Esophagus muscularis mucosa (tissue), 4 donors: ENCODE data around the gene SLC39A11. TPM values are rescaled to one million over a fixed set of nuclear protein-coding genes. Genes with fewer than 3 reads are reported as not detected.

Experiments
- DNase-seq: peaks from one replicate; pipeline ENCODE4 v3.0.0-alpha.2; 2017; ENCODE audit errors: extremely low spot score
- H3K27ac ChIP-seq, 4 donors: fragments of 200-600 bp; sonication (generic); replicated peaks in 1 of 4; 1 replicate in 3 of 4; 2 replicates in 1 of 4; pipeline ENCODE4 v1.5.1; 2016 to 2019; ENCODE audit warnings: mild to moderate bottlenecking in 1 of 4
- H3K27me3 ChIP-seq, 4 donors: fragments of 200-600 bp; sonication (generic); one replicate each; pipeline versions ENCODE4 v1.5.1 to v1.6.0; 2016 to 2019
- H3K36me3 ChIP-seq, 4 donors: fragments of 200-600 bp; sonication (generic); one replicate each; pipeline ENCODE4 v1.5.1; 2016 to 2019
- H3K4me1 ChIP-seq, 4 donors: fragments of 200-600 bp; sonication (generic); one replicate each; pipeline ENCODE4 v1.5.1; 2016 to 2019
- H3K4me3 ChIP-seq, 4 donors: fragments of 200-600 bp; sonication (generic); 1 replicate in 2 of 4; 2 replicates in 2 of 4; pipeline ENCODE4 v1.5.1; 2016 to 2019; ENCODE audit warnings: mild to moderate bottlenecking in 4 of 4, moderate library complexity in 1 of 4
- H3K9me3 ChIP-seq, 4 donors: fragments of 200-600 bp; sonication (generic); 1 replicate in 3 of 4; 2 replicates in 1 of 4; pipeline ENCODE4 v1.5.1; 2016 to 2019
- EP300 ChIP-seq: sonication (generic); formaldehyde crosslinking; IDR thresholded peaks from one replicate; pipeline ENCODE4 v1.6.1; 2017; ENCODE audit warnings: antibody characterized with exemption
- POLR2A ChIP-seq: fragments of 450-650 bp; IDR thresholded peaks from one replicate; pipeline ENCODE4 v1.6.1; 2017; ENCODE audit warnings: antibody characterized with exemption, moderate library complexity, mild to moderate bottlenecking, low read depth
- POLR2AphosphoS5 ChIP-seq, 2 donors: sonication (generic); formaldehyde crosslinking; IDR thresholded peaks; one replicate each; pipeline ENCODE4 v1.6.1; 2017; ENCODE audit warnings: antibody characterized with exemption in 2 of 2
- WGBS: methylation state at CpG from one replicate; pipeline ENCODE4 v1.1.5; 2018; 5-methylcytosine and 5-hydroxymethylcytosine counted together
- intact Hi-C: fragments of 100-400 bp; cut with DNase I; formaldehyde crosslinking; loops from one replicate; pipeline ENCODE4 v1.15.1; 2023
- total RNA-seq, 4 donors: library from RNA; depleted of rRNA; stranded (reverse); fragments of >200 nt; gene quantifications; one replicate each; pipeline versions ENCODE4 v1.1.0 to v1.2.1, GENCODE V29; 2016
- TF ChIP-seq, protein P1 (sequence below), 3 experiments: fragments of 200-600 bp in 2 of 3; fragments of 450-650 bp in 1 of 3; sonication (generic) in 2 of 3; IDR thresholded peaks; one replicate each; pipeline ENCODE4 v1.5.1; 2017 to 2019; ENCODE audit warnings: antibody characterized with exemption in 3 of 3, mild to moderate bottlenecking in 2 of 3, moderate library complexity in 1 of 3

The SLC39A11 gene
- total RNA-seq, 4 donors from 2014 or later: 7.5 to 20.2 (median 18.4) TPM

DNA sequence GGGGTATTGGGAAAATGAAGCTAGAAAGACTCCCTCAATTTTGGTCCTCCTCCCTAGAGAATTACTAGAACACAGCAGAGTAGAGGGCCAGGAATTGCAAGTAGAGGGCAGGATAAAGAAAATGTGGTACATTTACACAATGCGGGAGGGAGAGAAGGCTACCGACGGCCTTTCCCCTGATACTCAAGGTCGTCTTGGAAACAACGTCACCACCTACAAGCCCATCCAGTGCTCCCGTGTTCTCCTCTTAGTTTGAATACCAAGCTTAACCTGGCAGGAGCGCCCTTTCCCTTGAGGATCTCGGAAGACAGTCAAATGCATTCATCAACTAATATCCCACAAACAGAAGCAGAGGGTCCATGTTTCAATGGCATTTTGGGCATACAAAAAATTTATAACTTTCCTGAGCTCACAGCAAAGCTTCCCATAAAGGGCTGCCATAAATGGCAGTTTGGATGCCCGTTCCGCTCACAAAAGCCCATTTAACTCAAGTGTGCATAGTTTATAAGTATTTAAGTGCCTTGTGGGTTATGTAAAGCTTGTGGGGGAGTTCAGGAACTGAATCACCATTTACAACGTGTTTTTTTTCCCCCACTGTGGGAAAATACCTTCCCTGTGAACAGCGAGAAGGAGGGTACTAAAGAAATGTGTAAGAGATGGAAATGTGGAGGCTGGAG is 414.6 kb downstream of the SLC39A11 start:
- TF ChIP-seq, protein P1, sequence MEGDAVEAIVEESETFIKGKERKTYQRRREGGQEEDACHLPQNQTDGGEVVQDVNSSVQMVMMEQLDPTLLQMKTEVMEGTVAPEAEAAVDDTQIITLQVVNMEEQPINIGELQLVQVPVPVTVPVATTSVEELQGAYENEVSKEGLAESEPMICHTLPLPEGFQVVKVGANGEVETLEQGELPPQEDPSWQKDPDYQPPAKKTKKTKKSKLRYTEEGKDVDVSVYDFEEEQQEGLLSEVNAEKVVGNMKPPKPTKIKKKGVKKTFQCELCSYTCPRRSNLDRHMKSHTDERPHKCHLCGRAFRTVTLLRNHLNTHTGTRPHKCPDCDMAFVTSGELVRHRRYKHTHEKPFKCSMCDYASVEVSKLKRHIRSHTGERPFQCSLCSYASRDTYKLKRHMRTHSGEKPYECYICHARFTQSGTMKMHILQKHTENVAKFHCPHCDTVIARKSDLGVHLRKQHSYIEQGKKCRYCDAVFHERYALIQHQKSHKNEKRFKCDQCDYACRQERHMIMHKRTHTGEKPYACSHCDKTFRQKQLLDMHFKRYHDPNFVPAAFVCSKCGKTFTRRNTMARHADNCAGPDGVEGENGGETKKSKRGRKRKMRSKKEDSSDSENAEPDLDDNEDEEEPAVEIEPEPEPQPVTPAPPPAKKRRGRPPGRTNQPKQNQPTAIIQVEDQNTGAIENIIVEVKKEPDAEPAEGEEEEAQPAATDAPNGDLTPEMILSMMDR (IDR thresholded peaks at IDR 0.05): no peak
- WGBS: 86% methylated on average over 12 of the region's 12 CpGs
- Histone ChIP-seq H3K4me1 (no peaks in the 10 kb centered on the region), H3K9me3 (no peaks in the 10 kb centered on the region), H3K27me3 (no peaks in the 10 kb centered on the region), H3K4me3 (no peak overlapping the region), H3K36me3 (no peaks in the 10 kb centered on the region), H3K27ac (no peak overlapping the region)
- no peak for DNase-seq
- intact Hi-C loops: no loop called here

DNA sequence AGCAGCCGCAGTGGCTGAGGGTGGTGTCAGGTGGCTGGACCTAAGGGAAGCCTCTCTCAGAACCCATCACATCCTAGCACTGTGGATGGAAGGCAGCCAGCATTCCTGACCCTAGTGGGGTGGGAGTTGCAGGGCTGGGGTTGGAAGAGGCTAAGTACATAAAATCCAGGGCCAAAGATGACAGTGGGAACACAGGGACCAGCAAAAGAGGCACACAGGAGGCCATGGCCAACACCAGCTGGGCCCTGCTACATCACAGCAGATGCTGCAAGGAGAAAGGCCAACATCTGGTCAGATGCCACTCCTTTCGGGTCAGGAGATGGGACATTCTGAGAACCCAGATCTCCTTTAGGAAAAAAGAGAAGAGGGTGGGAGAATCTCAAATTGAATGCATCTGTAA is 415.4 kb downstream of the SLC39A11 start:
- no peaks in the 10 kb centered on the region for H3K36me3 ChIP-seq
- intact Hi-C loops: no loop called here
- no peak overlapping the region for H3K27ac ChIP-seq
- H3K27me3 ChIP-seq: no peaks in the 10 kb centered on the region
- H3K4me3 ChIP-seq: no peak overlapping the region
- DNase-seq: no peak
- no peaks in the 10 kb centered on the region for H3K9me3 ChIP-seq
- 88% methylated on average over 2 of the region's 2 CpGs for WGBS
- TF ChIP-seq POLR2AphosphoS5 (IDR thresholded peaks at IDR 0.05) (no peak), POLR2A (no peak)
- H3K4me1 ChIP-seq: no peaks in the 10 kb centered on the region

DNA sequence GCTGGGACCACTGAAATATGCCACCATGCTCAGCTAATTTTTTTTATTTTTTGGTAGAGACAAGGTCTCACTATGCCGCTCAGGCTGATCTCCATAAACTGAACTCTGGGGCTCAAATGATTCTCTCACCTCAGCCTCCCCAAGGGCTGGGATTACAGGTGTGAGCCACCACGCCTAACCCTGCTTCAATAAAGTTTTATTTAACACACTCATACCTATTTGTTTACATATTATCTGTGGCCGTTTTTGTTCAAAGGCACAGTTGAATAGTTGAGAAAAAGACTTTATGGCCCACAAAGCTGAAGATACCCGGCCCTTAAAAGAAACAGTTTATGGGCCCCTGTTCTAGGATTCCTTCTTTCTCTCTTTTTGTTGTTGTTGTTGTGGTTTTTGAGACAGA is 419.8 kb downstream of the SLC39A11 start:
- no peak for DNase-seq
- Histone ChIP-seq H3K36me3 (no peaks in the 10 kb centered on the region), H3K27me3 (no peaks in the 10 kb centered on the region), H3K9me3 (no peaks in the 10 kb centered on the region), H3K4me1 (no peaks in the 10 kb centered on the region), H3K4me3 (no peak overlapping the region), H3K27ac (no peak overlapping the region)
- TF ChIP-seq POLR2AphosphoS5 (IDR thresholded peaks at IDR 0.05) (no peak), EP300 (no peak), POLR2A (no peak)
- TF ChIP-seq, protein P1 (IDR thresholded peaks at IDR 0.05): no peak
- 94% methylated on average over 4 of the region's 4 CpGs for WGBS
- intact Hi-C loops: no loop called here

DNA sequence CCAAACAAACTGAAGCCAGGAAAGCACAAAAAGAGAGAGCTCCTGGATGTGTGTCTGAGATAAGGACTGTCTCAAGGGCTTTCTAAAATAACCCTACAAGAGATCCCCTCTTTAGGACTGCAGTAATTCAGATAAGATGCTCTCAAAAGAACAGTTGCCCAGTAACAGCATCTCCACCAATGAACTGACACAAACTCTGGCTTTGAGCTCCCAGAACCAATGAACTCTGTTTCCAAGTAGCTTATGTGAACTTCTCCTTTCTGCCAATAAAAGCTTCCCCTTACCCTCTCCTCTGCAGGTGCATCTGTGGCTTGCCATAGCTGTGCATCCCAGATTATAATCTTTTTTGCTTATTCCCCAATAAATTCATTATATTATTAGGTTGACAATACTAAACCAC is 421.5 kb downstream of the SLC39A11 start:
- Histone ChIP-seq H3K27ac (no peak overlapping the region), H3K27me3 (no peaks in the 10 kb centered on the region), H3K36me3 (no peaks in the 10 kb centered on the region), H3K4me1 (peaks cover 0 to 7% (median 0%) of the 10 kb centered on the region in 4 donors), H3K9me3 (no peaks in the 10 kb centered on the region), H3K4me3 (no peak overlapping the region)
- TF ChIP-seq, protein P1 (IDR thresholded peaks at IDR 0.05): no peak
- TF ChIP-seq POLR2A (no peak), POLR2AphosphoS5 (IDR thresholded peaks at IDR 0.05) (no peak), EP300 (no peak)
- no peak for DNase-seq
- intact Hi-C loops: no loop called here

DNA sequence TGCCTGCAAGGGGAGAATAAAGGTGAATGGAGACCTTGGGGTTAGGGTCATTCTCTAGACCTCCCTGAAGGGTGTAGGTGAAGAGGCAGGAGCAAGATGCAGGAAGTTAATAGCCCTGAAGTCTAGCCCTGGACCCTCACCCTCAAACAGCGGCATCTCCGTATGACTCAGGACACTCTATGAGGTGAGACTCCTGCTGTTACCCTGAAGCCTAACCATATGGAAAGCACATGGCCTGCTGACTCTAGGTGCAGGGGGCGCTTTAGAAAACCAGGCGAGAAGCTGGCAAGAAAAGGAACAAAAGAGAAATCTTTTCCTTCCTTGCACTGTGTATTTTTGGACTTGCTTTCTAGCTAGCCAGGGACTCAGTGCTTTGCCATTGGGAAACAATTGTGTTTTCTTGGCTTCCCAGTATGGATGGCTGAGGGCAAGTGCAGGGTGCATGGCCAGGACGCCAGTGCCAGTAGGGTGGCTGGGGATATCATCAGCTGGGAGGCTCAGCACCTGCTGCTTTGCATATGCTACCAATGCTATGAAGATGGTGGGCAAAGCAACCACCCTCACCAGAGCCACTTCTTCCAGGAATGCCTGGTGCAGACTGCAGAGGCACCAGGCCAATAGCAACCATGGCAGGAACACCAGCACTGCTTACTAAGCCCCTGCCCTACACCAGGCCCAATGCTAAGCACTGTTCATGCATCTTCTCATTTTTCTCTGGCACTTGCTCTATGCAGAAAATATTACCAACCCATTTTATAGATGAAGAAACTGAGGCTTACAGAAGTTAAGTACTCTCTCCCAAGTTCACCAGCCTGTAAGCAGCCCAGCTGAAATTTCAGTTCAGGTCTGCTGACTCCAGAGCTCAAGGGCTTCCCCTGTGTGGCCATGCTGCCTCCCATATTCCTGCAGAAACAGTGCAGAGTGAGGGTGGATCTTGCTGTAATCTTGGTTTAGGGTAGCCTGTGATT is 425.1 kb downstream of the SLC39A11 start:
- WGBS: 88% methylated on average over 5 of the region's 5 CpGs
- no peak overlapping the region for H3K27ac ChIP-seq
- no peaks in the 10 kb centered on the region for H3K27me3 ChIP-seq
- H3K4me1 ChIP-seq: peaks cover 0 to 7% (median 0%) of the 10 kb centered on the region in 4 donors
- H3K36me3 ChIP-seq: no peaks in the 10 kb centered on the region
- TF ChIP-seq EP300: no peak
- TF ChIP-seq, protein P1 (IDR thresholded peaks at IDR 0.05): no peak
- no peak for TF ChIP-seq POLR2A
- TF ChIP-seq POLR2AphosphoS5 (IDR thresholded peaks at IDR 0.05): no peak
- no peak for DNase-seq
- H3K4me3 ChIP-seq: no peak overlapping the region
- no peaks in the 10 kb centered on the region for H3K9me3 ChIP-seq
- intact Hi-C loops: no loop called here
